ENCODE data around the gene GLIPR1.
"Not testable (repeated sequence)": the region's sequence is repeated elsewhere in the genome, so short reads cannot be mapped to it uniquely, and the experiment has no call there.

The GLIPR1 gene

GRCh38 chr12:75509621-75510020, 29.1 kb downstream of the GLIPR1 start:
- DNase-seq: no peak
- no peaks in the 10 kb centered on the region for H4K20me1 ChIP-seq (ENCODE audit: insufficient read depth, low read length)
- peak overlapping the region; percentile 71 for H3K9ac ChIP-seq (ENCODE audit: low read depth, low read length)
- H3K27ac ChIP-seq (ENCODE audit: low read length): peak overlapping the region; percentile 84; the same call in 1 of the 2 replicates
- peak overlapping the region; percentile 83 for H3K4me2 ChIP-seq (ENCODE audit: insufficient read depth, low read length)
- ATAC-seq (ENCODE audit: insufficient read depth, low read depth): no peak
- no peak overlapping the region for H2AFZ ChIP-seq (ENCODE audit: low read depth, low read length)
- H3K9me3 ChIP-seq (ENCODE audit: insufficient read depth, low read length, severe bottlenecking): no peaks in the 10 kb centered on the region
- TF ChIP-seq, protein P1, sequence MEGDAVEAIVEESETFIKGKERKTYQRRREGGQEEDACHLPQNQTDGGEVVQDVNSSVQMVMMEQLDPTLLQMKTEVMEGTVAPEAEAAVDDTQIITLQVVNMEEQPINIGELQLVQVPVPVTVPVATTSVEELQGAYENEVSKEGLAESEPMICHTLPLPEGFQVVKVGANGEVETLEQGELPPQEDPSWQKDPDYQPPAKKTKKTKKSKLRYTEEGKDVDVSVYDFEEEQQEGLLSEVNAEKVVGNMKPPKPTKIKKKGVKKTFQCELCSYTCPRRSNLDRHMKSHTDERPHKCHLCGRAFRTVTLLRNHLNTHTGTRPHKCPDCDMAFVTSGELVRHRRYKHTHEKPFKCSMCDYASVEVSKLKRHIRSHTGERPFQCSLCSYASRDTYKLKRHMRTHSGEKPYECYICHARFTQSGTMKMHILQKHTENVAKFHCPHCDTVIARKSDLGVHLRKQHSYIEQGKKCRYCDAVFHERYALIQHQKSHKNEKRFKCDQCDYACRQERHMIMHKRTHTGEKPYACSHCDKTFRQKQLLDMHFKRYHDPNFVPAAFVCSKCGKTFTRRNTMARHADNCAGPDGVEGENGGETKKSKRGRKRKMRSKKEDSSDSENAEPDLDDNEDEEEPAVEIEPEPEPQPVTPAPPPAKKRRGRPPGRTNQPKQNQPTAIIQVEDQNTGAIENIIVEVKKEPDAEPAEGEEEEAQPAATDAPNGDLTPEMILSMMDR (IDR thresholded peaks at IDR 0.05; ENCODE audit: borderline replicate concordance, extremely low read depth, low read length, poor library complexity, severe bottlenecking): no peak
- H3K4me1 ChIP-seq (ENCODE audit: insufficient read depth, low read length): peaks cover 40% of the 10 kb centered on the region
- H3K4me3 ChIP-seq (ENCODE audit: low read depth in 1 of 2, low read length in 2 of 2): peak overlapping the region; percentile 69 to 74; a peak in 3 of 4 replicates
- H3K36me3 ChIP-seq (ENCODE audit: insufficient read depth, low read length): peaks cover 40% of the 10 kb centered on the region
- H3K27me3 ChIP-seq (ENCODE audit: insufficient read depth, low read length, poor library complexity): no peaks in the 10 kb centered on the region
- peaks cover 61% of the 10 kb centered on the region for H3K79me2 ChIP-seq (ENCODE audit: insufficient read depth, low read length)

GRCh38 chr12:75511116-75512048, 30.8 kb downstream of the GLIPR1 start, which contains the start of gene KRR1:
Gene KRR1 (minus strand): TSS chr12:75511609. CDS start chr12:75511597, 12 bp downstream.
- Histone ChIP-seq H3K4me1 (ENCODE audit: insufficient read depth, low read length) (peaks cover 40% of the 10 kb centered on the region), H3K36me3 (ENCODE audit: insufficient read depth, low read length) (peaks cover 23% of the 10 kb centered on the region; the same call in 1 of the 2 replicates), H3K79me2 (ENCODE audit: insufficient read depth, low read length) (peaks cover 51% of the 10 kb centered on the region), H3K4me2 (ENCODE audit: insufficient read depth, low read length) (peak within 1 kb of the TSS; percentile 83), H3K9ac (ENCODE audit: low read depth, low read length) (peak within 1 kb of the TSS; percentile 71), H3K27me3 (ENCODE audit: insufficient read depth, low read length, poor library complexity) (no peaks in the 10 kb centered on the region), H3K4me3 (ENCODE audit: low read depth in 1 of 2, low read length in 2 of 2) (peak within 1 kb of the TSS; percentile 69 to 74), H3K27ac (ENCODE audit: low read length) (peak within 1 kb of the TSS; percentile 84), H2AFZ (ENCODE audit: low read depth, low read length) (peak within 1 kb of the TSS; percentile 92), H4K20me1 (ENCODE audit: insufficient read depth, low read length) (no peaks in the 10 kb centered on the region), H3K9me3 (ENCODE audit: insufficient read depth, low read length, severe bottlenecking) (no peaks in the 10 kb centered on the region)
- TF ChIP-seq, protein P1 (IDR thresholded peaks at IDR 0.05; ENCODE audit: borderline replicate concordance, extremely low read depth, low read length, poor library complexity, severe bottlenecking): peak; percentile 3
- TF ChIP-seq EZH2 (IDR thresholded peaks at IDR 0.05; ENCODE audit: borderline replicate concordance, low read depth, low read length, severe bottlenecking): no peak
- ATAC-seq (ENCODE audit: insufficient read depth, low read depth): peak; percentile 97
- DNase-seq: peak; percentile 94

GRCh38 chr12:75521224-75521623, 40.7 kb downstream of the GLIPR1 start:
- not testable (repeated sequence) for H3K27me3 ChIP-seq (ENCODE audit: insufficient read depth, low read length, poor library complexity); ATAC-seq (ENCODE audit: insufficient read depth, low read depth); H3K9me3 ChIP-seq (ENCODE audit: insufficient read depth, low read length, severe bottlenecking); H3K4me3 ChIP-seq (ENCODE audit: low read depth in 1 of 2, low read length in 2 of 2); H3K4me2 ChIP-seq (ENCODE audit: insufficient read depth, low read length); H3K4me1 ChIP-seq (ENCODE audit: insufficient read depth, low read length); H3K27ac ChIP-seq (ENCODE audit: low read length); H4K20me1 ChIP-seq (ENCODE audit: insufficient read depth, low read length); H3K79me2 ChIP-seq (ENCODE audit: insufficient read depth, low read length); H3K9ac ChIP-seq (ENCODE audit: low read depth, low read length); H3K36me3 ChIP-seq (ENCODE audit: insufficient read depth, low read length); H2AFZ ChIP-seq (ENCODE audit: low read depth, low read length); DNase-seq

DNA sequence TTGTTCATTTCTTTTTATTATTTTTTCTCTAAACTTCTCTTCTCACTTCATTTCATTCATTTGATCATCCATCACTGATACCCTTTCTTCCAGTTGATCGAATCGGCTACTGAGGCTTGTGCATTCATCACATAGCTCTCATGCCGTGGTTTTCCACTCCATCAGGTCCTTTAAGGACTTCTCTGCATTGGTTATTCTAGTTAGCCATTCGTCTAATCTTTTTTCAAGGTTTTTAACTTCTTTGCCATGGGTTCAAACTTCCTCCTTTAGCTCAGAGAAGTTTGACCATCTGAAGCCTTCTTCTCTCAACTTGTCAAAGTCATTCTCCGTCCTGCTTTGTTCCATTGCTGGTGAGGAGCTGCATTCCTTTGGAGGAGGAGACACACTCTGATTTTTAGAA, 41.6 kb downstream of the GLIPR1 start:
- not testable (repeated sequence) for ATAC-seq (ENCODE audit: insufficient read depth, low read depth); DNase-seq; H4K20me1 ChIP-seq (ENCODE audit: insufficient read depth, low read length)

More for the DNA sequence above, 41.6 kb downstream of the GLIPR1 start:
- H3K36me3 ChIP-seq (ENCODE audit: insufficient read depth, low read length); H2AFZ ChIP-seq (ENCODE audit: low read depth, low read length); H3K9ac ChIP-seq (ENCODE audit: low read depth, low read length); H3K4me2 ChIP-seq (ENCODE audit: insufficient read depth, low read length); H3K27me3 ChIP-seq (ENCODE audit: insufficient read depth, low read length, poor library complexity); H3K4me1 ChIP-seq (ENCODE audit: insufficient read depth, low read length); H3K9me3 ChIP-seq (ENCODE audit: insufficient read depth, low read length, severe bottlenecking); H3K79me2 ChIP-seq (ENCODE audit: insufficient read depth, low read length); H3K27ac ChIP-seq (ENCODE audit: low read length); H3K4me3 ChIP-seq (ENCODE audit: low read depth in 1 of 2, low read length in 2 of 2): not testable (repeated sequence)
